DOHH2 (cell line): Measurements from ENCODE around the gene MAP2.

Experiments used
- H3F3A ChIP-seq: fragments of 200-600 bp; sonication (generic), shearing (Covaris generic); 2 replicates; pipeline ENCODE4 v1.6.0; 2016; ENCODE audit warnings: antibody characterized with exemption, mild to moderate bottlenecking; ENCODE audit not compliant: control insufficient read depth, insufficient read depth
- H3K27ac ChIP-seq: fragments of 200-600 bp; sonication (generic); 2 replicates; pipeline ENCODE4 v1.5.1; 2014; ENCODE audit warnings: low read depth, mild to moderate bottlenecking, low read length, moderate library complexity
- H3K27me3 ChIP-seq: fragments of 200-600 bp; sonication (generic); 2 replicates; pipeline ENCODE4 v1.6.1; 2014; ENCODE audit warnings: mild to moderate bottlenecking, low read length, mixed read lengths; ENCODE audit not compliant: control insufficient read depth
- H3K36me3 ChIP-seq: fragments of 200-600 bp; sonication (generic); 2 replicates; pipeline ENCODE4 v1.6.1; 2014; ENCODE audit warnings: mild to moderate bottlenecking, low read length, moderate library complexity, mixed read lengths; ENCODE audit not compliant: control insufficient read depth
- H3K4me1 ChIP-seq: fragments of 200-600 bp; sonication (generic); 2 replicates; pipeline ENCODE4 v1.6.1; 2014; ENCODE audit warnings: mild to moderate bottlenecking, low read length, mixed read lengths; ENCODE audit not compliant: control insufficient read depth
- H3K4me2 ChIP-seq: fragments of 200-600 bp; sonication (generic); 2 replicates; pipeline ENCODE4 v1.6.0; 2014; ENCODE audit warnings: mild to moderate bottlenecking, low read length, moderate library complexity
- H3K4me3 ChIP-seq: fragments of 200-600 bp; sonication (generic); 2 replicates; pipeline ENCODE4 v1.5.1; 2014; ENCODE audit warnings: mild to moderate bottlenecking, low read length, mixed read lengths
- H3K79me2 ChIP-seq: fragments of 200-600 bp; sonication (generic); 2 replicates; pipeline ENCODE4 v1.6.1; 2014; ENCODE audit warnings: mild to moderate bottlenecking, low read length, mixed read lengths; ENCODE audit not compliant: control insufficient read depth
- H3K9me2 ChIP-seq: fragments of 200-600 bp; sonication (generic); replicated peaks from 2 replicates; pipeline ENCODE4 v1.6.1; 2014; ENCODE audit warnings: mild to moderate bottlenecking, low read length, mixed read lengths; ENCODE audit not compliant: control insufficient read depth
- H3K9me3 ChIP-seq: fragments of 200-600 bp; sonication (generic); 2 replicates; pipeline ENCODE4 v1.6.1; 2014; ENCODE audit warnings: antibody characterized with exemption, low read length, mixed read lengths; ENCODE audit not compliant: control insufficient read depth, insufficient read depth
- H4K20me1 ChIP-seq: fragments of 200-600 bp; sonication (generic); 2 replicates; pipeline ENCODE4 v1.6.0; 2014; ENCODE audit warnings: low read depth, mild to moderate bottlenecking, antibody characterized with exemption, low read length, moderate library complexity; ENCODE audit not compliant: control insufficient read depth, insufficient read depth
- CTCF ChIP-seq: fragments of 200-600 bp; sonication (generic); IDR thresholded peaks from one replicate; pipeline ENCODE4 v1.5.1; 2014; ENCODE audit warnings: antibody characterized with exemption, mild to moderate bottlenecking, low read depth, low read length; ENCODE audit not compliant: poor library complexity, severe bottlenecking
- EZH2phosphoT487 ChIP-seq: fragments of 200-600 bp; sonication (generic); IDR thresholded peaks from 2 replicates; pipeline ENCODE4 v1.6.1; 2017; ENCODE audit warnings: borderline replicate concordance, mild to moderate bottlenecking, antibody characterized with exemption, low read length, moderate library complexity, mixed read lengths

MAP2 gene

GRCh38 chr2:209713219-209713618 is 289.4 kb downstream of the MAP2 start:
- H4K20me1 ChIP-seq = no peaks in the 10 kb centered on the region
- no peaks in the 10 kb centered on the region for H3K9me2 ChIP-seq
- no peaks in the 10 kb centered on the region for H3K36me3 ChIP-seq
- H3K27ac ChIP-seq = no peak overlapping the region
- H3K4me2 ChIP-seq = no peak overlapping the region
- H3K79me2 ChIP-seq = no peaks in the 10 kb centered on the region
- TF ChIP-seq EZH2phosphoT487 = no peak
- TF ChIP-seq CTCF = no peak
- H3K4me3 ChIP-seq = no peak overlapping the region
- no peaks in the 10 kb centered on the region for H3K9me3 ChIP-seq
- H3K4me1 ChIP-seq = no peaks in the 10 kb centered on the region
- no peaks in the 10 kb centered on the region for H3K27me3 ChIP-seq
- H3F3A ChIP-seq = no peaks in the 10 kb centered on the region

GRCh38 chr2:209719034-209719433 is 295.2 kb downstream of the MAP2 start:
- H3K27me3 ChIP-seq = no peaks in the 10 kb centered on the region
- H4K20me1 ChIP-seq = no peaks in the 10 kb centered on the region
- H3K9me3 ChIP-seq = no peaks in the 10 kb centered on the region
- H3K4me1 ChIP-seq = no peaks in the 10 kb centered on the region
- no peak for TF ChIP-seq CTCF
- TF ChIP-seq EZH2phosphoT487 = no peak
- H3K36me3 ChIP-seq = no peaks in the 10 kb centered on the region
- no peaks in the 10 kb centered on the region for H3K9me2 ChIP-seq
- no peaks in the 10 kb centered on the region for H3F3A ChIP-seq
- H3K4me3 ChIP-seq = no peak overlapping the region
- H3K79me2 ChIP-seq = no peaks in the 10 kb centered on the region
- H3K4me2 ChIP-seq = no peak overlapping the region
- H3K27ac ChIP-seq = no peak overlapping the region

GRCh38 chr2:209721497-209721896 is 297.6 kb downstream of the MAP2 start:
- no peaks in the 10 kb centered on the region for H3K9me3 ChIP-seq
- H3K4me2 ChIP-seq = no peak overlapping the region

More at GRCh38 chr2:209721497-209721896, 297.6 kb downstream of the MAP2 start:
- Histone ChIP-seq H3K4me3 (no peak overlapping the region), H3K36me3 (no peaks in the 10 kb centered on the region), H3K79me2 (no peaks in the 10 kb centered on the region), H3K27ac (no peak overlapping the region), H3K4me1 (no peaks in the 10 kb centered on the region), H4K20me1 (no peaks in the 10 kb centered on the region), H3K27me3 (no peaks in the 10 kb centered on the region), H3K9me2 (no peaks in the 10 kb centered on the region), H3F3A (no peaks in the 10 kb centered on the region)
- TF ChIP-seq EZH2phosphoT487 (no peak), CTCF (no peak)
